ENCODE measurements around the gene UBA1. TPM values are rescaled to one million over a fixed set of nuclear protein-coding genes. Genes with fewer than 3 reads are reported as not detected.

The UBA1 gene
- total RNA-seq, 4 donors from 2014 or later, result 125 to 218 (median 147) TPM

DNA sequence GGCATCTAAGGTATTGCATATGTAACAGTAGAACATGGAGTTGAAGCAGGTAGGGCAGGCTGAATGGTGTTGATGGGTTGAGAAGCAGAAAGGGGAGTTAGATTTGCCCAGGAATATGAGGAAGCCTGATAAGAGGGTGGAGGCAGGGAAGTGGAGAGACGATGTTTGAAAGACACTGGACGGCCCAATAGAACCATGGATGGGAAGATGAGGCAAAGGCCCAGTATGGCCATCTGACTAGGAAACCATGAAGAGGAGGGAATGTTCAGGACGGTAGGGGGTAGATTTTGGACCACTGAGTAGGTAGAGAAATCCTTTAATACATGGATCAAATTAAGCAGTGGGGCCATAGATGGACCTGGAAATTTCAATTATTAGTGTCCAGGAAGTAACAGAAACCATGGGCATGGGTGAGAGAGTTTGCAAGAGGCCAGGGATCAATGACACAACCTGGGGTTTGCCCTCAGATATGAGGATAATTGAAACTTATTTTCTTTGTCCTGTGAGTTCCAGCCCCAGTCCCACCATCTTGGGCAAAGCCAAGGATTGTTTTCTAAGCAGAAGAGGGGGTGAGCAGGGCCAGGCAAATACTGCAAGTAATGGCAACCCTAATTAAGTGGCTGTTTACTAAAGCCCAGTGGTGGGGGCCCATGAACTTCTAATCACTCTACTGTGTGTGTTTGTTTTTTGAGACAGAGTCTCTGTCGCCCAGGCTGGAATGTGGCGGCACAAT lies 36.7 kb downstream of the UBA1 start:
- Histone ChIP-seq H3K9me3 (no peaks in the 10 kb centered on the region), H3K4me1 (peaks cover 0 to 16% (median 9%) of the 10 kb centered on the region in 4 donors), H3K27ac (replicated peaks in 1 of 4) (no peak overlapping the region), H3K27me3 (no peaks in the 10 kb centered on the region), H3K36me3 (peaks cover 26 to 44% (median 42%) of the 10 kb centered on the region in 4 donors), H3K4me3 (no peak overlapping the region)
- WGBS, result 91% methylated on average over 5 of the region's 5 CpGs
- no peak for DNase-seq (ENCODE audit: extremely low spot score)
- intact Hi-C loops (cut with DNase I), result no loop called here
- no peak for TF ChIP-seq POLR2AphosphoS5 (IDR thresholded peaks at IDR 0.05)
- no peak for TF ChIP-seq EP300 (IDR thresholded peaks at IDR 0.05)
- no peak for TF ChIP-seq CTCF (IDR thresholded peaks at IDR 0.05)
- TF ChIP-seq POLR2A (IDR thresholded peaks at IDR 0.05; ENCODE audit: low read depth), result no peak

DNA sequence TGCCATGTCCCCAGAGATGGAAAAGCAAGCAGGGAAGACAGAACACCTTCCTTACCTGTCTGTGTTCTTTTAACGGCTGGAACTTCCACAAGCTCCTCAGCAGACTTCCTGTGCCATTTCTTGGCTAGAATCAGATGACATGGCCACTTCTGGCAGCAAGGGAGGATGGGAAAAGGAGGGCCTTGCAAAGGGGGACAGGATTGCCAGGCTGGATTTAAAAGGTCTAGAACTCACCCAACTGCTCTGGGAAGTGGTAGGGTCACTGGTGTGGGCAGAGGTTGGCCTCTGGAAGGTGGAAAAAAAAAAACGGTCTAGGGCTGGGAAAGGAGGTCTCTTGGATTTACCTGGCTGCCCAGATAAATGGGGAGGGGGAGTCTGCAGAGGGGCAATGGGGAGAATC lies 37.5 kb downstream of the UBA1 start:
- intact Hi-C loops (cut with DNase I), result no loop called here
- DNase-seq (ENCODE audit: extremely low spot score), result no peak
- H3K4me1 ChIP-seq, result peaks cover 0 to 22% (median 16%) of the 10 kb centered on the region in 4 donors

GRCh38 chrX:47232197-47232802 lies 38.7 kb downstream of the UBA1 start:
- Histone ChIP-seq H3K27ac (replicated peaks in 1 of 4) (peak overlapping the region; percentile 89 to 96 (median 92)), H3K4me3 (peak overlapping the region; percentile 61 to 66 (median 63)), H3K27me3 (no peaks in the 10 kb centered on the region), H3K36me3 (peaks cover 7 to 24% (median 22%) of the 10 kb centered on the region in 4 donors), H3K4me1 (peaks cover 0 to 22% (median 16%) of the 10 kb centered on the region in 4 donors), H3K9me3 (no peaks in the 10 kb centered on the region)
- no peak for DNase-seq (ENCODE audit: extremely low spot score)
- intact Hi-C loops (cut with DNase I), result no loop called here
- TF ChIP-seq EP300 (IDR thresholded peaks at IDR 0.05), result no peak
- TF ChIP-seq POLR2AphosphoS5 (IDR thresholded peaks at IDR 0.05), result no peak
- no peak for TF ChIP-seq CTCF (IDR thresholded peaks at IDR 0.05)
- no peak for TF ChIP-seq POLR2A (IDR thresholded peaks at IDR 0.05; ENCODE audit: low read depth)
- 70% methylated on average over 8 of the region's 8 CpGs for WGBS

More for the DNA sequence above, 37.5 kb downstream of the UBA1 start:
- Histone ChIP-seq H3K4me3 (no peak overlapping the region), H3K9me3 (no peaks in the 10 kb centered on the region), H3K27me3 (no peaks in the 10 kb centered on the region), H3K36me3 (peaks cover 18 to 36% (median 34%) of the 10 kb centered on the region in 4 donors), H3K27ac (replicated peaks in 1 of 4) (no peak overlapping the region)
- WGBS, result 70% methylated on average over 2 of the region's 2 CpGs
- TF ChIP-seq POLR2A (IDR thresholded peaks at IDR 0.05; ENCODE audit: low read depth), result no peak
- TF ChIP-seq CTCF (IDR thresholded peaks at IDR 0.05), result no peak
- TF ChIP-seq EP300 (IDR thresholded peaks at IDR 0.05), result no peak
- no peak for TF ChIP-seq POLR2AphosphoS5 (IDR thresholded peaks at IDR 0.05)

DNA sequence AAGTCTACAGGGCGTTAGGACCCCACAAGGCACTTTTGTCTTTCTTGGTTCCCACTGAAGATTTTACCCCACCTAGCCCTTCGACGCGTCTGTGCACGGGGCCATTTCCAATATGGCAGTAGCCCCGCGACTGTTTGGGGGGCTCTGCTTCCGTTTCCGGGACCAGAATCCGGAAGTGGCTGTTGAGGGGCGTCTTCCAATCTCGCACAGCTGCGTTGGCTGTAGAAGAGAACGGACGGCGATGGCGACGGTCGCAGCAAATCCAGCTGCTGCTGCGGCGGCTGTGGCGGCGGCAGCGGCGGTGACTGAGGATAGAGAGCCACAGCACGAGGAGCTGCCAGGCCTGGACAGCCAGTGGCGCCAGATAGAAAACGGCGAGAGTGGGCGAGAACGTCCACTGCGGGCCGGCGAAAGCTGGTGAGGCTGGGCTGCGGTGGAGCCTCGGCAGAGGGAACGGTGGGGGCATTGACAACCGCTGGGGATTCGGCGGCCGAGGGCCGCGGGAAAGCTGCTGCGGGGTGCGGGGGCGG lies 39.2 kb downstream of the UBA1 start, which contains the start of gene USP11:
TSS of gene USP11 (plus strand) at position 207 of the 530 bp plus-strand sequence. CDS start at position 242, 35 bp downstream.
- TF ChIP-seq POLR2AphosphoS5 (IDR thresholded peaks at IDR 0.05), result peak in 1 of 2 donors; percentile 76
- no peak for TF ChIP-seq CTCF (IDR thresholded peaks at IDR 0.05)
- TF ChIP-seq POLR2A (IDR thresholded peaks at IDR 0.05; ENCODE audit: low read depth), result peak; percentile 40
- TF ChIP-seq EP300 (IDR thresholded peaks at IDR 0.05), result no peak
- Histone ChIP-seq H3K4me3 (peak within 1 kb of the TSS; percentile 61 to 66 (median 63)), H3K9me3 (no peaks in the 10 kb centered on the region), H3K27me3 (no peaks in the 10 kb centered on the region), H3K36me3 (peaks cover 5 to 19% (median 18%) of the 10 kb centered on the region in 4 donors), H3K4me1 (peaks cover 0 to 27% (median 16%) of the 10 kb centered on the region in 4 donors), H3K27ac (replicated peaks in 1 of 4) (peak within 1 kb of the TSS; percentile 89 to 96 (median 92))
- DNase-seq (ENCODE audit: extremely low spot score), result no peak
- 25% methylated on average over 46 of the region's 46 CpGs for WGBS
- intact Hi-C loops (cut with DNase I), result no loop called here

All from esophagus muscularis mucosa (tissue), 4 donors.